OCI-LY3 (cell line): ENCODE results near the gene SYNGR4.

ENCODE experiments used
- EZH2phosphoT487 ChIP-seq: fragments of 200-600 bp; shearing (Covaris generic); IDR thresholded peaks from 2 replicates; pipeline ENCODE4 v1.6.1; 2018; ENCODE audit warnings: antibody characterized with exemption, mixed run types, low read depth
- TF ChIP-seq, protein P1 (sequence below): fragments of 200-600, 300-600 bp; sonication (generic); IDR thresholded peaks from 2 replicates; pipeline ENCODE4 v1.5.1; 2014; ENCODE audit warnings: antibody characterized with exemption, low read length, low read depth

DNA sequence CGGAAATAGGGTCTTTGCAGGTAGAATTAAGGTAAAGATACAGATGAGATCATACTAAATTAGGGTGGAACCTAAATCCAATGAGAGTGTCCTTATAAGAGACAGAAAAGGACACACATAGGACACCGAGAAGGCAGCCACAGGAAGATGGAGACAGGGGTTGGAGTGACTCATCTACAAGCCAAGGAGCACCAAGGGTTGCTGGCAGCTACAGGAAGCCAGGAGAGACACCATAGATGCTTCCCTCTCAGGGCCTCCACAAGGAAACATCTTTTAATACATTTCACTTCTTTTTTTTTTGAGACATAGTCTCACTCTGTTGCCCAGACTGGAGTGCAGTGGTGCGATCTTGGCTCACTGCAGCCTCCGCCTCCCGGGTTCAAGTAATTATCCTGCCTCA is 10.5 kb upstream of the SYNGR4 start:
- TF ChIP-seq, protein P1, sequence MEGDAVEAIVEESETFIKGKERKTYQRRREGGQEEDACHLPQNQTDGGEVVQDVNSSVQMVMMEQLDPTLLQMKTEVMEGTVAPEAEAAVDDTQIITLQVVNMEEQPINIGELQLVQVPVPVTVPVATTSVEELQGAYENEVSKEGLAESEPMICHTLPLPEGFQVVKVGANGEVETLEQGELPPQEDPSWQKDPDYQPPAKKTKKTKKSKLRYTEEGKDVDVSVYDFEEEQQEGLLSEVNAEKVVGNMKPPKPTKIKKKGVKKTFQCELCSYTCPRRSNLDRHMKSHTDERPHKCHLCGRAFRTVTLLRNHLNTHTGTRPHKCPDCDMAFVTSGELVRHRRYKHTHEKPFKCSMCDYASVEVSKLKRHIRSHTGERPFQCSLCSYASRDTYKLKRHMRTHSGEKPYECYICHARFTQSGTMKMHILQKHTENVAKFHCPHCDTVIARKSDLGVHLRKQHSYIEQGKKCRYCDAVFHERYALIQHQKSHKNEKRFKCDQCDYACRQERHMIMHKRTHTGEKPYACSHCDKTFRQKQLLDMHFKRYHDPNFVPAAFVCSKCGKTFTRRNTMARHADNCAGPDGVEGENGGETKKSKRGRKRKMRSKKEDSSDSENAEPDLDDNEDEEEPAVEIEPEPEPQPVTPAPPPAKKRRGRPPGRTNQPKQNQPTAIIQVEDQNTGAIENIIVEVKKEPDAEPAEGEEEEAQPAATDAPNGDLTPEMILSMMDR: no peak
- no peak for TF ChIP-seq EZH2phosphoT487
